Measurements from ENCODE around the gene SH2D1A. TPM values are rescaled to one million over a fixed set of nuclear protein-coding genes. Genes with fewer than 3 reads are reported as not detected.

SH2D1A gene
- total and polyA plus RNA-seq, 2 donors (not counting 1 experiment from before 2014, with no cell fraction given), result 0.04 TPM; not detected in 1

Small RNA genes within 50 kb of the gene (small RNA-seq; reads per million reads assigned to genes)
- not detected for gene AL022718.1 (ENCODE audit: insufficient read length, low read depth, low replicate concordance)

Other genes with a start within 250 kb of the SH2D1A start
- gene TEX13D, start 13.9 kb upstream of the SH2D1A start, total RNA-seq, result not detected in 2 replicates
- not detected in 2 replicates for gene TEX13D, start 13.9 kb upstream of the SH2D1A start, polyA plus RNA-seq